ENCODE results near the gene MTERF4. TPM values are rescaled to one million over a fixed set of nuclear protein-coding genes. Genes with fewer than 3 reads are reported as not detected.
A peak's percentile ranks its signal among the peaks of the same experiment; 100 is the strongest.

Gene MTERF4
- total RNA-seq, 2 donors from 2014 or later = 91.3 to 98.5 TPM

DNA sequence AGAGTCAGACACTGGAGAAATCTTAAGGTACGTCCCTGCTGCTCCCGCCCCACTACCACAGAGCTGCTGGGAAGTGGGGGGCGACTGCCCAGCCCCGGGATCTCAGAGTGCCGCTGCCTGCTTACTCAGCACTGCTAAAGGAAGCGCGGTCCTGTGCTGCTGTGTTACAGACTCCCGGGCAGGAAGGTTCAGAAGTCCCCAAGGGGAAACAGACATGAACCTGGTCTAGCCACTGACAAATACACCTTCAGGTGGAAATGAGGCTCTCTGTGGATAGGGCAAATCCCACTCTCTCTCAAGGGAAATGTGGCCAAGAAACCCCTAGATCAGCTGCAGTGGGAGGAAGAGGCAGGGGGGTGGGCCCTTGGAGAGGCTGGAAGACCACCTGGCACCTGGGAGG, 13.7 kb downstream of the MTERF4 start:
- DNase-seq (ENCODE audit: low spot score) = no peak
- TF ChIP-seq, protein P1, sequence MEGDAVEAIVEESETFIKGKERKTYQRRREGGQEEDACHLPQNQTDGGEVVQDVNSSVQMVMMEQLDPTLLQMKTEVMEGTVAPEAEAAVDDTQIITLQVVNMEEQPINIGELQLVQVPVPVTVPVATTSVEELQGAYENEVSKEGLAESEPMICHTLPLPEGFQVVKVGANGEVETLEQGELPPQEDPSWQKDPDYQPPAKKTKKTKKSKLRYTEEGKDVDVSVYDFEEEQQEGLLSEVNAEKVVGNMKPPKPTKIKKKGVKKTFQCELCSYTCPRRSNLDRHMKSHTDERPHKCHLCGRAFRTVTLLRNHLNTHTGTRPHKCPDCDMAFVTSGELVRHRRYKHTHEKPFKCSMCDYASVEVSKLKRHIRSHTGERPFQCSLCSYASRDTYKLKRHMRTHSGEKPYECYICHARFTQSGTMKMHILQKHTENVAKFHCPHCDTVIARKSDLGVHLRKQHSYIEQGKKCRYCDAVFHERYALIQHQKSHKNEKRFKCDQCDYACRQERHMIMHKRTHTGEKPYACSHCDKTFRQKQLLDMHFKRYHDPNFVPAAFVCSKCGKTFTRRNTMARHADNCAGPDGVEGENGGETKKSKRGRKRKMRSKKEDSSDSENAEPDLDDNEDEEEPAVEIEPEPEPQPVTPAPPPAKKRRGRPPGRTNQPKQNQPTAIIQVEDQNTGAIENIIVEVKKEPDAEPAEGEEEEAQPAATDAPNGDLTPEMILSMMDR (IDR thresholded peaks at IDR 0.05) = no peak
- TF ChIP-seq POLR2A (IDR thresholded peaks at IDR 0.05) (no peak), POLR2AphosphoS5 (IDR thresholded peaks at IDR 0.05) (no peak)
- 83% methylated on average over 8 of the region's 8 CpGs for WGBS
- peaks cover 12% of the 10 kb centered on the region for H3K4me1 ChIP-seq (replicated peaks)
- H3K27ac ChIP-seq = peak overlapping the region in 1 of 2 donors; percentile 51
- H3K36me3 ChIP-seq = peaks cover 0 to 6% of the 10 kb centered on the region in 2 donors
- no peaks in the 10 kb centered on the region for H3K27me3 ChIP-seq (replicated peaks; ENCODE audit: insufficient read depth)
- no peaks in the 10 kb centered on the region for H3K9me3 ChIP-seq
- H3K4me3 ChIP-seq = no peak overlapping the region
- intact Hi-C loops (cut with DNase I) = no loop called here

DNA sequence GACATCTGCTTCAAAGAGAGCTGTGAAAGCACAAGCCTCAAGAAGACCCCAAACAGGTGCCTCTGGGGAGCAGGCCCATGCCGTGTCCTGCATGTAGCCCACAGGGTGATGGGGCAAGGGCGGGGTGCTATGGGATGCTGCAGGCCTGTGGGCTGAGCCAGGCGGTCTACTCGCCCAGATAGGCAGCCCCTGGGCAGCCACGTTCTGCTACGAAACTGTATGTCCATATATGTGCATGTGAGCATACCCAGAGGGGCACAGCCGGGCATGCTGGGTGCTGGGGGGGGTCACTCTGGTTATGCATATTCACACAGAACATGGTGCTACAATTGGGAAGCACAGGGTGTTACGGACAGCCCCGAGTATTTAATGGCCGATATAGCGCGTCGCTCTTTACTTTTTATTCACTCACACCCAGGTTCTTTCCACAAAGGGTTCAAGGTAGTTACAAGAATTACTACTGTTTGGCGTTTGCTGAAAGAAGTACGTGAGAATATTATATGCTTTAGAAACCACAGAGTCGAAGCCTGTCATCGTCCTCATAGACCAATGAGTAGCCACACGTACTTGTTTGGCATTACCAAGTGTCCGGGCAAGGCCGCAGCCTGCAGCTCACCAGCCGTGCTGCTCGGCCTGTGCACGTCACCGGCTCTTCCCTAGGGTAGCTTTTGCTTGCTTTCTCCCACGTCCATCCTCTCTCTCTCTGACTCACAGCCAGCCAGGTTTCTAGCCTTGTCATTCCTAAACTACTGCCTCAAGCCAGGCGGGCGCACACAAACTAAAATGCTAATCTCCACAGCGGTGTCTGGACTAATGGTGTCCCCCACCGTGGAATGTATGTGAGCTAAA, 14.4 kb downstream of the MTERF4 start:
- intact Hi-C loops (cut with DNase I) = no loop called here
- no peaks in the 10 kb centered on the region for H3K27me3 ChIP-seq (replicated peaks; ENCODE audit: insufficient read depth)
- no peak overlapping the region for H3K27ac ChIP-seq
- no peaks in the 10 kb centered on the region for H3K9me3 ChIP-seq
- H3K4me3 ChIP-seq = no peak overlapping the region
- DNase-seq (ENCODE audit: low spot score) = no peak
- H3K4me1 ChIP-seq (replicated peaks) = peaks cover 8% of the 10 kb centered on the region
- 95% methylated on average over 29 of the region's 29 CpGs for WGBS
- H3K36me3 ChIP-seq = peaks cover 0 to 6% of the 10 kb centered on the region in 2 donors
- TF ChIP-seq, protein P1 (IDR thresholded peaks at IDR 0.05) = no peak
- TF ChIP-seq POLR2AphosphoS5 (IDR thresholded peaks at IDR 0.05) (no peak), POLR2A (IDR thresholded peaks at IDR 0.05) (no peak)

DNA sequence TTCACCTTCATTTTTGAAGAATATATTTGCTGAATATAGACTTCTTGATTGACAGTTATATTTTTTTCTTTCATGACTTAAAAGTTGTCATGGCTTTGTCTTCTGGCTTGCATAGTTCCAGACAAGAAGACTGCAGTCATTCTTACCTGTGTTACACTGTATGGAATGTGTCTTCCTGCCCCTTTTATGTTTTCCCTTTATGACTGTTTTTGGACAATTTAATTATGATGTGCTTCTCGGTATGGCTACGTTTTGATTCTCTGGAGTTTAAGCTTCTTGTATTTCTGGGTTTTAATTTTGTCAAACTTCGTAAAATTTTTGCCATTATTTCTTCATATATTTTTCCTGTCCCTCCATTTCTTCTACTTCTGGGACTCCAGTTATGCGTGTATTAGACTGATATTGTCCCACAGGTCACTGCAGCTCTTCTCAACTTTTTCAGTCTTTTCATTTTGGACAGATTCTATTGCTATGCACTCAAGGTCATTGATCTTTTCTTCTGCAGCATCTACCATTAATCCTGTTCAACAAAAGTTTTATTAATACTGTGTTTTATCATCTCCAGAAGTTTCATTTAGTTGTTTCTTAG, 17.1 kb downstream of the MTERF4 start:
- Histone ChIP-seq H3K4me3 (no peak overlapping the region), H3K9me3 (no peaks in the 10 kb centered on the region), H3K4me1 (replicated peaks) (no peaks in the 10 kb centered on the region), H3K27me3 (replicated peaks; ENCODE audit: insufficient read depth) (no peaks in the 10 kb centered on the region), H3K36me3 (peaks cover 0 to 6% of the 10 kb centered on the region in 2 donors), H3K27ac (no peak overlapping the region)
- DNase-seq (ENCODE audit: low spot score) = no peak
- TF ChIP-seq, protein P1 (IDR thresholded peaks at IDR 0.05) = no peak
- 96% methylated on average over 4 of the region's 4 CpGs for WGBS
- intact Hi-C loops (cut with DNase I) = no loop called here

DNA sequence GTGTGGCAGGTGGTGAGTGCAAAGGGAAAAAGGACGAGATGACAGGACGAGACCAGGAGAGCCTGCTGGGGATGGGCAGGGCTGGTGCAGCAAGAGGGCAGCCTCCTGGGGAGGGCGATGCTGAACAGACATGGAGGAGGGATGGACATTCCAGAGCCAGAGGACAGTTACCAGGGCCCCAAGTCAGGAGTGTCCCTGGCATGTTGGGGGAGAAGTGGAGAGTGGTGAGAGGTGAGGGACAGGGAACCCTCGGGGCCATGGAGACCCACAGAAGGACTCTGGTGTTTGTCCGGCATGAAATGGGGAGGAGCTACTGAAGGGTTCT, 19.0 kb downstream of the MTERF4 start:
- WGBS = 75% methylated on average over 5 of the region's 5 CpGs
- H3K27ac ChIP-seq = peak overlapping the region in 1 of 2 donors; percentile 9
- no peak for TF ChIP-seq POLR2AphosphoS5 (IDR thresholded peaks at IDR 0.05)
- TF ChIP-seq, protein P1 (IDR thresholded peaks at IDR 0.05) = no peak
- TF ChIP-seq POLR2A (IDR thresholded peaks at IDR 0.05) = no peak

More for the DNA sequence above, 19.0 kb downstream of the MTERF4 start:
- intact Hi-C loops (cut with DNase I) = no loop called here
- no peak for DNase-seq (ENCODE audit: low spot score)
- Histone ChIP-seq H3K4me1 (replicated peaks) (no peaks in the 10 kb centered on the region), H3K27me3 (replicated peaks; ENCODE audit: insufficient read depth) (no peaks in the 10 kb centered on the region), H3K4me3 (no peak overlapping the region), H3K9me3 (no peaks in the 10 kb centered on the region), H3K36me3 (no peaks in the 10 kb centered on the region)

Measured in prostate gland (tissue), 2 donors.